ENCODE data around the gene CRYZ.
"Not testable (repeated sequence)": the region's sequence is repeated elsewhere in the genome, so short reads cannot be mapped to it uniquely, and the experiment has no call there.

The CRYZ gene

GRCh38 chr1:74732960-74733603, at the start of gene CRYZ, which contains the start of gene TYW3:
Gene CRYZ, minus strand, starts transcription at chr1:74733050. Its CDS starts 8,229 bp downstream, at chr1:74724821.
Gene TYW3, plus strand, starts transcription at chr1:74733152. Its CDS starts 93 bp downstream, at chr1:74733245.
- DNase-seq: peak; percentile 73 to 78

DNA sequence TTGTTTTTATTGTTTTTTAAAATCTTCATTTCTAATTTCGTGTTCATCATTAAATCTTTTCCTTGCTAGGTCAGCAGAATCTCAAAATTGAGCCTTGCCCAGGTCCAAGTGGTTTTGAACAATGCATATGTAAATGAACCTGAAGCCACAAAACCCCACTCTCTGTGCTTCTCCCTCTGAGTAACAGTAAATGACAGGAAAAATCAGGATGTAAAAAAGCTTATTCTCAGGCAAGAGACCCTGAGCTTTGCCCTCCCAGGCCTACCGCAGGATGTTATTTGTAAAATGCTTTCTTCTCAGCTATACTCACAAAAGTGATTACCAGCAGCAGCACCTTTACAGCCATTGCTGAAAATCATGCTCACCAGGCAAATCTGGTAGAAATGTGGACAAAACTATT, 47.7 kb upstream of the CRYZ start:
- DNase-seq: no peak

- no peak for DNase-seq
Observed at GRCh38 chr1:74779750-74780149, 46.9 kb upstream of the CRYZ start.

DNA sequence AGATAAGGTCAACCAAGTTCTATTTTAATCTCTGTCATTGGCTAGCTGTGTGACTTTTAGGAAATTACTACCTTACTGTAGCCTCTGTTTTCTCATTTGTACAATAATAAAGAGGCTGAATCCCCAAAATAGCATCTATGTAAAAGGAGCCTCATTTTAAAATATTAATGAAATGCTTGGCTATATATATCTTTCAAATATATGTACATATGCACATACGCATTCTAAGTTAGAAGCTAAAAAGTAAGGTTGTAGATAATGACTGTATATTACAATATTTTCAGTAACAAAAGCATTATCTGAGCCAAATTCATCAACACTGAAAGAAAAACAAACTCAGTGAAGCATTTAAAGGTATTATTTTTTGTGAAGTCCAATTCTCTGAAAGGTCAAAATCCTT, 44.7 kb upstream of the CRYZ start:
- DNase-seq: no peak

DNA sequence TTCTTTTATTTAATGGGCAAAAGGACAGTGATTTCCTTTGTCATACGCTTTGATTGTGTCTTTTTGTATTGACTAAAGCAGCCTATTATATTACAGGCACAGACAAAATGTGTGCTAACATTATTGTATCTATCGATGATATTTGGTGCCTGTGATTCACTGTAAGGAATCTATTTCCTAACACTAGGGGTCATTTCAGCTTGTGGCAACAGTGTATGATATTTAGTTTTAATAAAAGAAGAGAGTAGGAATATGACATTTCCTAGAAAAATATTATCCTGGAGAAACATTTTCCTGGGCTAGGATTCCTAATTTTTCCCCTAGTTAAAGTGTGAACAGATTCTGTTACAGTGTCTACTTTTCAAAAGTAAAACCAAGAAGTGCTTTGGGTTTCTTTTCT, 42.9 kb upstream of the CRYZ start:
- DNase-seq: no peak

- DNase-seq: no peak
Observed at GRCh38 chr1:74773582-74773981, 40.7 kb upstream of the CRYZ start.

GRCh38 chr1:74772945-74773344, 40.1 kb upstream of the CRYZ start:
- DNase-seq: no peak

DNA sequence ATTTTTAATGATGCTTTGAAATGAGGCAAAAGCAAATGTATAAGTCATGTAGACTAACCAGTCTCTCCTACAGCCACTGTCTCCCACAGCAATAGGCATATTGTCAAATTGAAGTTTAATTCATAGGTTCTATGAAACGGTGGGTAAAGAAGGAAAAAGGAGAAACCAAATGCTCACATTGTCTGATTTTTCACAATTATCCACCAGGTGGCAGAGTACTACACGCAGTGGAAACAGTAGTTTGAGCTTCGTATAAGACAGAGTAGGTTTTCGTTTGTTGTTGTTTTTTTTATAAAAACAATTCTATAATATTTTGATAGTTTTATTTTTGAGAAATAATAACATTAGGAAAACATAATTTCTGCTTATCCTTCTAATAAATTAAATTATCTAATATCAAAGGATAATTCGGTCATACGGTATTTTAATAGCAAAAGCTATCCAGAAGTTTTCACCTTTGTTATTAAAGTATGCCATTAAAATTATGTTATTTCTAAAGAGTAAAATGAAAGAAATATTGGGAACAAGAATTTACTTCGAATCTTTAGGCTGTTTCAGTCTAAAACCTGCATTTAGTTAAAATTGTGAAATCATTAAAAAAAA, 39.2 kb upstream of the CRYZ start:
- DNase-seq: no peak

DNA sequence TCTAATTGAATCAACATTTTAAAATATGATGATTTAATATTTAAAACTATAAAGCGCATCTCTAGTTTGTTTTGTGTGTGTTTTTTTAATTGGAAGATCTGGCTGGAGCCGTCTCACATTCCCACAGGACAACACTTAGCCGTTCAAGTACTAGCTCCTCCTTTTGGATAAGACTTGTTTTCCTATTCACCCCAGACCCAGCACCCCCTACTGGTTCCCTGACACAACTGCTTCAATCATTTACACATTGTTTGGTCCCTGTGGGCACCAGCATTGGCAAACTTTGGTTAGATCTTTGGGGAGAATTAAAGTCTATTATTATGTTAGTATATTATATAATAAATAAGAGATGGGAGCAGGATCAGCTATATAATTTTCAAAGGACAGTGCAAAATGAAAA, 34.6 kb upstream of the CRYZ start:
- no peak for DNase-seq

DNA sequence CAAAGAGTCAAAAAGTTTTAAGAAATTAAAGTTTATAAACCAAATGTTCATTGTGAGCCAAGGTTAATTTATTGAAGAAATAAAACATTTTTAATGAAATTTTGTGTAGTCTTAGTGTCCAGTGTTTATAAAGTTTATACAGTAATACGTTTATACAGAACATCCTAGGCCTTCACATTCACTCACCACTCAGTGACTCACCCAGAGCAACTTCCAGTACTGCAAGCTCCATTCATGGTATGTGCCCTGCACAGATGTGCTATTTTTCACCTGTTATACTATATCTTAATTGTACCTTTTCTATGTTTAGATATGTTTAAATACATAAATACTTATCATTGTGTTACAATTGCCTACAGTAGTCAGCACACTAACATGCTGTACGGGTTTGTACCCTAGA, 33.7 kb upstream of the CRYZ start:
- DNase-seq: no peak

DNA sequence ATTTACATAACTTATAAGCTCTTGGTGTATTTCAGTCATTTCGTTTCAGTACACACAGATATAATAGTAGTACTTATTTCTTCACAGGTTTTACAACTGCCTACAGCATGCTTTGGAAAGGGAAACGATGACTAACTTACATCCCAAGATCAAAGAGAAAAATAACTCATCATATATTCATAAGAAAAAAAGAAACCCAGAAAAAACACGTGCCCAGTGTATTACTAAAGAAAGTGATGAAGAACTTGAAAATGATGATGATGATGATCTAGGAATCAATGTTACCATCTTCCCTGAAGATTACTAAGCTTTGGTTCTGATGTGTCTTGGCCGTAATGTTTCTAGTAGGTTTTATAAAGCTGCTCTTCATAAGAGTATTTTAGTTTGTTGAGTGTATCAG, 31.0 kb upstream of the CRYZ start:
- no peak for DNase-seq

- DNase-seq: not testable (repeated sequence)
Observed at GRCh38 chr1:74756650-74757049, 23.8 kb upstream of the CRYZ start.

DNA sequence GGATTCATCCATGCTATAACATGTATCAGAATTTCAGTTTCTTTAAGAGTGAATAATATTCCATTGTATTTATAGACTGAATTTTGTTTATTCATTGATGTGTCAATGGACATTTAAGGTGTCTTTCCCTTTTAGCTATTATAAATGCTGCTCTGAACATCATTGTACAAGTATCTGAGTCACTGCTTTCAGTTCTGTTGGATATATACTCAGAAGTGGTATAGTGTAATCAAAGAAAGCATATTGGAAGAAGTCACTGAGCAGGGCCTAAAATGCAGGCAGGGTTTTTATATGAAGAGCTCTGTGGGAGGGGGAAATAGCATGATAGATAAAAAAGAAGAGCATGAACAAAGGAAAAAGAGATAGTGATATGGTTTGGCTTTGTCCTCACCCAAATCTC, 22.6 kb upstream of the CRYZ start:
- no peak for DNase-seq

DNA sequence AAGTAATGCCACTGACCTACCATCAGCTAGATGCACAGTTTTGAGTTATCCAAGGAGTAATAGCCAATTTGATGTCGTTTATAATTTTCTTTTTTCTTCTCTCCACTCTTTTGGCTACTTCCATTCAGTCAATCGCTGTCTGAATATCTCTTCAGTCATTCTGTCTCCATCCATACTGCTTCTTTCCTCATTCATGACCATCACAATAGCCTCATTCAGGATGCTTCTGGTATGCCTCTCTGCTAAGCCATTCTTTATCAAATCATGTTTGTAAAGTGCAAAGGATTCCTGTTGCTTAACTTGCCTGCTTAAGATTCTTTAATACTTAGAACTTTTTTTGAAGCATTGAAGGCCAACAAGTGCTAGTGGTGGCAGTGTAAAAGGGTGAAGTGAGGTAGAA, 20.3 kb upstream of the CRYZ start:
- DNase-seq: no peak

DNA sequence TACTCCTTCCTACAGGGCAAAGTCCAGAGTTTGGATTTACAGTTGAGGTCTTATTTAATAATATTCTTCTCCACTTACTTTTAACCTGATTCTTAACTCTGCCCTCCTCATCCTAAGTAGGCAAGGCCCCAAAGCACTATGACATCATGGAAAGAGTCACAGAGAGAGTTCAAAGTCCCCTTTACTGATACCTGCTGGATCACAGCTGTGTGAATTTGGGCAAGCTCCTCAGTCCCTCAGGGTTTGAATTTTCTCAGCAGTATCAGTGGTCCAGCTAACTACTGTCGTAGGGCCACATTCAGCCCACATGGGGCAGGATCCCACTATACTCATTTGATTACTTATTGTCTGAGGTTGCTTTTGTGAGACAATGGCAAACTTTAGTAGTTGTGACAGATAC, 16.1 kb upstream of the CRYZ start:
- DNase-seq: no peak

DNA sequence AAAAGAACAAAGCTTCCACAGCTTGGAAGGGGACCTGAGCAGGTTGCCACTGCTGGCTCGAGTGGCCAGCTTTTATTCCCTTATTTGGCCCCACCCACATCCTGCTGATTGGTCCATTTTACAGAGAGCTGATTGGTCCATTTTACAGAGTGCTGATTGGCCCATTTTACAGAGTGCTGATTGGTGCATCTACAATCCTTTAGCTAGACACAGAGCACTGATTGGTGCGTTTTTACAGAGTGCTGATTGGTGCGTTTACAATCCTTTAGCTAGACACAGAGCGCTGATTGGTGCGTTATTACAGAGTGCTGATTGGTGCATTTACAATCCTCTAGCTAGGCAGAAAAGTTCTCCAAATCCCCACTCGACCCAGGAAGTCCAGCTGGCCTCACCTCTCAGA, 12.4 kb upstream of the CRYZ start:
- DNase-seq: not testable (repeated sequence)

DNA sequence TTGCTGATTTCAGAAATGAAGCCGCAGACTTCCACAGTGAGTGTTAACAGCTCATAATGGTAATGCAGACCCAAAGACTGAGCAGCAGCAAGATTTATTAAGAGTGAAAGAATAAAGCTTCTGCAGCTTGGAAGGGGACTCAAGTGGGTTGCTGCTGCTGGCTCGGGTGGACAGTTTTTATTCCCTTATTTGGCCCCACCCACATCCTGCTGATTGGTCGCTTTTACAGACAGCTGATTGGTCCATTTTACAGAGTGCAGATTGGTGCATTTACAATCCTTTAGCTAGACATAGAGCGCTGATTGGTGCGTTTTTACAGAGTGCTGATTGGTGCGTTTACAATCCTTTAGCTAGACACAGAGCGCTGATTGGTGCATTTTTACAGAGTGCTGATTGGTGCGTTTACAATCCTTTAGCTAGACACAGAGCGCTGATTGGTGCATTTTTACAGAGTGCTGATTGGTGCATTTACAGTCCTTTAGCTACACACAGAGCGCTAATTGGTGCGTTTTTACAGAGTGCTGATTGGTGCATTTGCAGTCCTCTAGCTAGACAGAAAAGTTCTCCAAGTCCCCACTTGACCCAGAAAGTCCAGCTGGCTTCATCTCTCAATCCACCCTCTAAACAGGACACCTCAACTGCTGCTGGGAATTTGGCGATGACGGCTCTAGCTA, 7.6 kb upstream of the CRYZ start:
- DNase-seq: not testable (repeated sequence)

DNA sequence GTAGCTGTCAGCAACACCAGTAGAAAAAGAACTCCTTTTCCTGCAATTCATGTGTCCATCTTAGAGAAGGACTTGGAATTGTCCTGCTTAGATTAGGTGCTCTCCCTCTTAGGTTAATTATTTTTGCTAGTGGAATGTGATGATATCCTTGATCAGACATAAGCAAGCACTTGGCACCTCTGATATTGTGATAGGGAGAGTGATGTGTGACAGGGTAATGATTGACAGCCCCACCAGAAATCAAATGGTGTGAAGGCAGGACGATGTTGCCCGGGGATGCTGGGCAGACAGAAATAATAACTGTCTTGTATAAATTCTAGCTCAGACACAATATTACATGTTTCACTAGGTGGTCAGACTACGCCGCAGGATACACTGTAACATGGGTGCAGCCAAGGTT, 4.5 kb upstream of the CRYZ start:
- no peak for DNase-seq

GRCh38 chr1:74733604-74734484, 994 bp upstream of the CRYZ start:
- peak; percentile 28 to 40 for DNase-seq

- DNase-seq: not testable (repeated sequence)
Observed at GRCh38 chr1:74732071-74732946, 541 bp downstream of the CRYZ start.

- no peak for DNase-seq
Observed at GRCh38 chr1:74731399-74732052, 1.3 kb downstream of the CRYZ start.

All from stimulated activated CD4-positive, alpha-beta T cell treated with anti-CD3 and anti-CD28 coated beads, Interleukin-2, amount 100 ng/mL, for 48 hours (primary cell).